MM.1S (cell line): ENCODE measurements around the gene TMEM131.

ENCODE experiments used
- DNase-seq: peaks from one replicate; pipeline ENCODE4 v3.0.0-alpha.2; 2015
- H2AFZ ChIP-seq: fragments of 300-600 bp; sonication (generic); 2 replicates; pipeline ENCODE4 v1.6.0; 2016; ENCODE audit warnings: antibody characterized with exemption, low read length
- H3F3A ChIP-seq: fragments of 300-600 bp; sonication (generic); 2 replicates; pipeline ENCODE4 v1.6.1; 2016; ENCODE audit warnings: mild to moderate bottlenecking, antibody characterized with exemption, low read length, moderate library complexity, mixed read lengths; ENCODE audit not compliant: insufficient read depth
- H3K27ac ChIP-seq: fragments of 300-600 bp; sonication (generic); 2 replicates; pipeline ENCODE4 v1.5.1; 2016; ENCODE audit warnings: mild to moderate bottlenecking, low read length
- H3K27me3 ChIP-seq: fragments of 300-600 bp; sonication (generic); replicated peaks from 2 replicates; pipeline ENCODE4 v1.6.0; 2016; ENCODE audit warnings: low read length; ENCODE audit not compliant: insufficient read depth
- H3K36me3 ChIP-seq: fragments of 300-600 bp; sonication (generic); replicated peaks from 2 replicates; pipeline ENCODE4 v1.6.1; 2016; ENCODE audit warnings: mild to moderate bottlenecking, low read length, mixed read lengths; ENCODE audit not compliant: insufficient read depth
- H3K4me1 ChIP-seq: fragments of 300-600 bp; sonication (generic); 2 replicates; pipeline ENCODE4 v1.6.1; 2016; ENCODE audit warnings: low read length, mixed read lengths
- H3K4me2 ChIP-seq: fragments of 300-600 bp; sonication (generic); 2 replicates; pipeline ENCODE4 v1.6.0; 2016; ENCODE audit warnings: low read depth, low read length
- H3K4me3 ChIP-seq: fragments of 300-600 bp; sonication (generic); 2 replicates; pipeline ENCODE4 v1.5.1; 2016; ENCODE audit warnings: low read length, mixed read lengths
- H3K79me2 ChIP-seq: fragments of 300-600 bp; sonication (generic); 2 replicates; pipeline ENCODE4 v1.6.1; 2016; ENCODE audit warnings: mixed run types, low read length, mixed read lengths
- H3K9ac ChIP-seq: fragments of 300-600 bp; sonication (generic); 2 replicates; pipeline ENCODE4 v1.6.1; 2016; ENCODE audit warnings: low read length, mixed read lengths
- H3K9me2 ChIP-seq: fragments of 300-600 bp; sonication (generic); replicated peaks from 2 replicates; pipeline ENCODE4 v1.6.1; 2016; ENCODE audit warnings: mild to moderate bottlenecking, low read length, mixed read lengths; ENCODE audit not compliant: insufficient read depth
- H3K9me3 ChIP-seq: fragments of 300-600 bp; sonication (generic); replicated peaks from 2 replicates; pipeline ENCODE4 v1.6.1; 2016; ENCODE audit warnings: mild to moderate bottlenecking, low read length, mixed read lengths; ENCODE audit not compliant: insufficient read depth
- H4K20me1 ChIP-seq: fragments of 300-600 bp; sonication (generic); 2 replicates; pipeline ENCODE4 v1.6.1; 2016; ENCODE audit warnings: mild to moderate bottlenecking, low read length, moderate library complexity, mixed read lengths; ENCODE audit not compliant: insufficient read depth
- CTCF ChIP-seq: fragments of 300-600 bp; sonication (generic); IDR thresholded peaks from 2 replicates; pipeline ENCODE4 v1.5.1; 2016; ENCODE audit warnings: antibody characterized with exemption, low read length, mixed read lengths
- EZH2 ChIP-seq: fragments of 300-600 bp; sonication (generic); optimal IDR thresholded peaks from 2 replicates; pipeline ENCODE3; 2017; ENCODE audit warnings: low read depth, mild to moderate bottlenecking, antibody characterized with exemption, low read length, mixed read lengths
- EZH2phosphoT487 ChIP-seq: fragments of 300-600 bp; sonication (generic); IDR thresholded peaks from 2 replicates; pipeline ENCODE4 v1.6.1; 2018; ENCODE audit warnings: antibody characterized with exemption, low read length

TMEM131 gene

GRCh38 chr2:97910403-97911205 lies 85.1 kb downstream of the TMEM131 start:
- Histone ChIP-seq H3K27me3 (no peaks in the 10 kb centered on the region), H3K4me2 (no peak overlapping the region), H3K4me3 (no peak overlapping the region), H3K9me2 (no peaks in the 10 kb centered on the region), H3K4me1 (no peaks in the 10 kb centered on the region), H3K9me3 (no peaks in the 10 kb centered on the region), H3K27ac (no peak overlapping the region), H3K79me2 (0 out of 2 replicates have a peak, but pooled peaks cover 8% of the 10 kb centered on the region), H3K36me3 (no peaks in the 10 kb centered on the region), H3K9ac (no peak overlapping the region), H4K20me1 (no peaks in the 10 kb centered on the region), H2AFZ (no peak overlapping the region), H3F3A (no peaks in the 10 kb centered on the region)
- no peak for TF ChIP-seq EZH2phosphoT487
- TF ChIP-seq EZH2, result no peak
- no peak for TF ChIP-seq CTCF
- DNase-seq, result no peak

- no peaks in the 10 kb centered on the region for H4K20me1 ChIP-seq
- DNase-seq, result no peak
- H3K27me3 ChIP-seq, result no peaks in the 10 kb centered on the region
- no peaks in the 10 kb centered on the region for H3K36me3 ChIP-seq
- no peaks in the 10 kb centered on the region for H3K79me2 ChIP-seq
- no peaks in the 10 kb centered on the region for H3K9me3 ChIP-seq
- no peak overlapping the region for H3K9ac ChIP-seq
- H3K4me3 ChIP-seq, result no peak overlapping the region
- H3F3A ChIP-seq, result no peaks in the 10 kb centered on the region
- H3K4me1 ChIP-seq, result no peaks in the 10 kb centered on the region
- H2AFZ ChIP-seq, result no peak overlapping the region
- TF ChIP-seq EZH2phosphoT487 (no peak), EZH2 (no peak), CTCF (no peak)
- H3K9me2 ChIP-seq, result no peaks in the 10 kb centered on the region
- H3K4me2 ChIP-seq, result no peak overlapping the region
- H3K27ac ChIP-seq, result no peak overlapping the region
Observed at GRCh38 chr2:97908208-97908676, 87.5 kb downstream of the TMEM131 start.

- no peak overlapping the region for H3K9ac ChIP-seq
Observed at GRCh38 chr2:97907369-97908100, 88.2 kb downstream of the TMEM131 start.

More at GRCh38 chr2:97907369-97908100, 88.2 kb downstream of the TMEM131 start:
- Histone ChIP-seq H3K4me3 (no peak overlapping the region), H3K27ac (no peak overlapping the region), H3K27me3 (no peaks in the 10 kb centered on the region), H4K20me1 (no peaks in the 10 kb centered on the region), H2AFZ (no peak overlapping the region), H3F3A (no peaks in the 10 kb centered on the region), H3K4me2 (no peak overlapping the region), H3K36me3 (no peaks in the 10 kb centered on the region), H3K79me2 (no peaks in the 10 kb centered on the region), H3K9me2 (no peaks in the 10 kb centered on the region), H3K4me1 (no peaks in the 10 kb centered on the region), H3K9me3 (no peaks in the 10 kb centered on the region)
- no peak for DNase-seq
- TF ChIP-seq EZH2 (no peak), CTCF (no peak), EZH2phosphoT487 (no peak)
